ENCODE measurements around the gene PDZD8.
"Not testable (repeated sequence)": the region's sequence is repeated elsewhere in the genome, so short reads cannot be mapped to it uniquely, and the experiment has no call there.

PDZD8 gene

DNA sequence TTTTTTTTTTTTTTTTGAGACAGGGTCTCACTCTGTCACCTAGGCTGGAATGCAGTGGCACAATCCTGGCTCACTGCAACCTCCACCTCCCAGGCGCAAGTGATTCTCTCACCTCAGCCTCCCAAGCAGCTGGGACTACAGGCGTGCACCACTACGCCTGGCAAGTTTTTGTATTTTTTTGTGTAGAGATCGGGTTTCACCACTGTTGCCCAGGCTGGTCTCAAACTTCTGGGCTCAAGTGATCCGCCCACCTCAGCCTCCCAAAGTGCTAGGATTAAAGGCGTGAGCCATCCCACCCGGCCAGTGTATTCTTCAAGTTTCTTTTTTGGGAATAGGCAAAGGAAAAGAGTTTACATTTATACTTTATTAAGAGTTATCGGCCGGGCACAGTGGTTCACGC is 84.4 kb downstream of the PDZD8 start:
- DNase-seq, result not testable (repeated sequence)

DNA sequence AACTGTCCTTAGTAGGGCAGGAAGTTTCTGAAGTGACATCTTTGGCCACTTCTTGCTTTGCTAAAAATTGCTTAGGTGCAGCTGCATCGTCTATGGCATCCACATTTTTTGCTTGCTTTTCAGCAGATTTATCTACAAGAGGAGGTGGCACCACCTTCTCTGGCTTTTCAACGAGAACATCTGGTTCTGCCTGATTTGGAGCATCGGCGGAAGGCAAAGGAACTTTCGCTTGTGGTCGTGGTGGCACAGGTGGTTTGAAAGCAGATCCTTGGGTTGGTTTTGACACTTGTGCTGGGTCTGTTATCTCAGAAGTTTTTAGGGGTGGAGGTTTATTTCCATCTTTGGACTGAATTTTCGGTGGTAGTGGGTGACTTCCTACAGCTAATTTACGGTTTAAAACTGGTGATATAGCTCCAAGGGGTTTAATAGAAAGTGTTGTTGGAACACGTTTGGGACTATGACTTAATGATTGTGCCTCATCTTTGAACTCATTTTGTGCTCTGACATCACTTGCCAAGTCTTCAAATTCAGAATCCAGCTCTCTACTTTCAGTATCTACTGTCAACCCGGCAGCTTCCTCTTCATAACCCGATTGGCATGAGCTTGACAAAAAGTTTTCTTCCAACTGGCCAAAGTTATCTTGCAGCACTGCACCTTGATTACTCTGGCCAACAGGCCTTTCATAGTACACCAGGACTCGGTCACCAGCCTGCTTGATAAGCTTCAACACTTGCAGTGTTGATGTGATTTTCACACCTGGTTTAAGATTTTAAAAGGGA is 90.3 kb downstream of the PDZD8 start:
- no peak for DNase-seq

DNA sequence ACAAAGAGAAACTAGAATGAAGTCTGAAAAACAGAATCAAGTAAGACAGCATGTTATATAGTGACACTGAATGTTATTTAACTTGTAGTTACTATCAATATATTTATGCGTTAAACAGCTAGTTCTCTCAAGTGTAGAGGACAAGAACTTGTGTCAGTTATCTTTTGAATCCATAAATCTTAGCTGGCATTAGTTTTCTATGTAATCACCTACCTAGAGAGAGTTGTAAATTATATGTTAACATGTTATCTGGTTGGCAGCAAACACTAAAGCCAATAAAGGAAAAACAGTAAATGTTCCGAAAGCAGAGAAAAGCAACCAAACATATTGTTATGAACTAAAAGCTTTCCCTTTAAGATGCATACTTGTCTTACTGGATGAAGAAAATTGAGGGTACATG is 97.6 kb downstream of the PDZD8 start:
- no peak for DNase-seq

DNA sequence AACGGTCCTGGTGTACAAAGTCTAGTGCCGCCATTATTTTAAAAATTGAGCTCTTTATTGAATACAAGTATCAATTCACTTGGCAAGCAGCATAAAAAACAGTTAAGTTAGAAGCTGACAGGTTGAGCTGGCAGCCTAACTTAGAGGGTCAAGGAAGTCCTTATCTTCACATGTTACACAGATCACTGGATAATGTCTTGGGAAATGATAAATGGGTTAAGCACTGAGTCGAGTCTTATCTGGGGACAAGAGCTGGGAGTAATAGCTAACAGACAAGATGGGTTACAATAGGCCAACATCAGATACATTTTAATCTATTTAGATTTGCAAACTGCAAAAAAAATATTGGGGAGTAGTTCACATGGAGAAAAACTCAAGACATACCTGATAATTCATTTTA is 100.1 kb downstream of the PDZD8 start:
- no peak for DNase-seq

DNA sequence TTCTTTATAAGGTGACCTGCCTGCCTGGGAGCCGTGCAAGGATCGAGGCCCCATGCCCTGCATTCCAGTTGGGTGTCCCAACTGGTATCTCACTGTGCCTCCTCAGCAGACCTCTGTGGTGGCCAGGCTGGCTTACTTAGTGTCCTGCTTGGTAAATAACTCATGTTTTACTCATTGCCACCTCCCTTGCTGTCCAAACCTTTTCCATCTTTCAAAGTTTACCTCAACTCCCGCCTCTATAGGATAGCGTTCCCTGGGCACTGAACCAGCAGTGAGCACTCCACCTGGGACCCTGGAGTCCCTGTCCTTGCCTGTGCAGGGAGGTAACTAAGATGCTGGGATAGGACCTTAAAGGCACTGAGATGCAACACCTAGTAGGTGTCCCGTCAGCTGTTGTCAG is 100.7 kb downstream of the PDZD8 start:
- no peak for DNase-seq

DNA sequence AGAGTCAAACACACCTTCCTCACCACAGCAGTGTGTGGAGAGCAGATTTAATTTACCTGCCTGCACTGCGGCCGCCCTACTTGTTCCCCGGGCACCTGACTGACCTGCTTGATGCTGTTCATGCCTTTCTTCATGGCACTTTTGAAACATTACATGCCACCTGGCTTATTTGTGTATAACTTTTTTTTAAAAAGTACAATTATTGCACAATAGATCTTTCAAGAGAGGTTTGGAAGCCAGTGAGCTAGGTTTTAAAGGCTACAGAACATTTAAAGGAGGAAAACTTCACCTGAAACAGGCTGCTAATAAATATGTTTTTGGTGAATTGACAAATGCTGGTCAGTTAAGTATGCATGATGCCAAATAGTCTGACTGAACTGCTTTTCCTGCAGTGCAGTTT is 101.3 kb downstream of the PDZD8 start:
- DNase-seq, result no peak

DNA sequence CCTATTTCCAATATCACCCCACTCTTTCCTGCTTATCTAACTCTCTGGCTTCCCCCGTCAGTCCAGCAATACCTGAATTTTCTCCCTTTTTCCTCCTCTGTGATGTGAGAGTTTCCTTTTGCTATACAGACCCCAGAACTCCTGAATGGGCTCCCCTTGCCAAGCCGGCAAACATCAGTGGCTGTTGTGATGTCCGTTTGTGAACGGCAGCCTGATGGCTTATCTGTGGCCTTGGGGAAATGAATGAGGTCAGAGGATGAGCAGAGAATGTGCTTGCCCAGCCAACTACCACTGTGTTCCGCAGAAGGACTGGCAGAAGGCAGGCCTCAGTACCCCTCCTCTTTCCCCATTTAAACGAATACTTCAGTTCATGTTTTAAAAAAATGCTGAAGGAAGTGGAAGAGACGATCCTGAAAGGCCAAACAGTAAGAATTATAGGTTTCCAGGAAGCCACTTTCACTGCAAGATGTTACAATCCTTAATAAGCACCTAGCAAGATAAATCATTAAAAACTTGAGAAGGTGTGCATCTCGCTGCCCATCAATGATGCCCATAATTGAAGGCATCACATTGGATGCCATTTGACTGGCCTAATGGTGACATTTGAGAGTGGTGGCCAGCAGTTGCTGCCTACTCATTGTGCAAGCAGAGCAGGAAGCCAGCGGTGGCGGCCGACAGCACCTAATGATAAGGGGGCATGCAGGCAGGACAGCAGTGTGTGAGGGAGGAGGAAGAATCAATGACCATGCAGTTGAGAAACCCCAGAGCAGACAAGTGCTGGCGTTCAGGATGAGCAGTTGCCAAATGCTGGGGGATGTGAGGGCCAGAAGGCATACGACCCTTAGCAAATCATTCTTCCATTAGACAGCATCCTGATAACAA is 102.8 kb downstream of the PDZD8 start:
- DNase-seq, result no peak

DNA sequence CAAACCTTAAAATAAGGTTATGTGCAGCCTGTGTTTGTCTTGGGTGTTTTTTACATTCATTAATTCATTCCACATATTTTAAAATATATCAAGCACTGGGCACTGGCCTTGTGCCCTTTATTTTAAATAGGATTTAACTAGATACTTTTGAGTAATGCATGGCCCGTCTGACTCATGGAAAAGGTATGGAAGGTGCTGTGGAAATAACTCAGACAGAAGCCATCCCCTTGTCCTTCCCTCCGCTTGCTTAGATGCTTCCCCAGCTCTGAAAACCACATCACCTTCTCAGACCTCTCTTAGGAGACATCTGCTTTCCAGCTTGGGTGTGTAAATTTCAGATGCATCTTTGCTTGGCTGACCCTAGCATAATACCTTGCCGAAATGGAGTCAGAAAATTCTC is 103.8 kb downstream of the PDZD8 start:
- no peak for DNase-seq

DNA sequence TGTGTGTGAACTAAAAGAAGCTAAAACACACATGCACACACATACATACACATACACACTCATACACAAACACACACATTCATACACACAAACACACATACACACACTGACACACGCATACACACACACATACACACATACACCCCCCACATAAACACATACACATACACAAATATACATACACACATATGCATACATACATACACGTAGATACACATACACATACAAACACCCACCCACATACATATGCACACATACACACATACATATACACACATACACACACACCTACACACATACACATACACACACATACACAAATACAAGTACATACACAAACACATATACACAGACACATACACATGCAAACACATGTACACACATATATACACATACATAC is 106.3 kb downstream of the PDZD8 start:
- DNase-seq, result no peak

DNA sequence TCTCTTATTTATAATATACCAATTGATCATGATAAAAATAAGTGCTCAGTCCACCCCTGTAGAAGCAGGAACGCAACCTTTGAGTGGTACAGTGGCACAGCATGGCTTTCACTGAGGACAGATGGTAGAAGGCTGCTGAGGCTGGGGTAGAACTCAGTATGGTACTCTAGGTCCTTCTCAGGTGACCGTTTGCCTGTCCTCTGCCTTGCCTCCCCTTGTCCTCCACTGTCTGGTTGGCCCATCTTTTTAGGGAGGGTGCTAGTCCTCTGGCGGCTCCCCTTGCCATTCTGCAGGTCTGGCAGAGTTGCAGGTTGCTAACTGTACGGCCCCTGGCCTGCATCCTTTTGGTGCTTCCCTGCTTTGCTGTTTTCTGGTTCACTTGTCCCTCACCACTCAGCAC is 107.0 kb downstream of the PDZD8 start:
- no peak for DNase-seq

DNA sequence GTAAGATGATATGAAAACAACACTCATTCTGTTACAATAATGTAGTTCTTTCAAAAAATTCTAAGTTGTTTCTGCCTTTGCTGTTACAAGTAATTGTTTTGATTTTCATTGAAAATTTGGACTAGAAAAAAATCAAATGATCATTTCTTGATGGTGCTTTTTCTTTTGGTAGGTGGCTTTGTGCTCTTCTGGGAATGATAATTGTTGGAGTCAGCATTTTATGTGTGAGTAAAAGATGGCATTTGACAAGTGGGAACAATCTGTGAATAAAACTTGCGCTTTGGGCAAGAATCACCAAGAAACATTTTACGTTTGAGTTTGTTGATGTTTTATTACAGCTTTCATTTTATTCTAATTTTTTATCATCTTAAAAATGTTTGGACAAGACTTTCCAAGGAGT is 108.4 kb downstream of the PDZD8 start:
- DNase-seq, result no peak

DNA sequence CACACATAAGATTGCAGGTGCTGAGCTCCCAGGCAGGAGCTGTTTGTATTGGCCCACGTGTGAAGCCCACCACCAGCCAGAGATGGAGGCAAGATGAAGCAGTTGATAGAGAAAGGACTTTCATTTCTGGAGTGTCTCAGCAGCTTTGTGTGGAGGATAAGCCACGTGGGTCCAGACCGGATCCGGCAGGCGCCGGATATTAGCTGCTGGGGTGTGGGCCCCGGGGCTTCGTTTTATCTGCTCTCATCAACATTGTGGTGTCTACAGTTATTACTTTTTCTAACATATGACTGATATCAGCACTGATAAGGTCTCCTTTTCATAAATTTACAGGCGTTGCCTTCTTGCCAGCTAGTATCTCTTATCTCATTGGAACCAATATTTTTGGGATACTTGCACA is 108.8 kb downstream of the PDZD8 start:
- no peak for DNase-seq

DNA sequence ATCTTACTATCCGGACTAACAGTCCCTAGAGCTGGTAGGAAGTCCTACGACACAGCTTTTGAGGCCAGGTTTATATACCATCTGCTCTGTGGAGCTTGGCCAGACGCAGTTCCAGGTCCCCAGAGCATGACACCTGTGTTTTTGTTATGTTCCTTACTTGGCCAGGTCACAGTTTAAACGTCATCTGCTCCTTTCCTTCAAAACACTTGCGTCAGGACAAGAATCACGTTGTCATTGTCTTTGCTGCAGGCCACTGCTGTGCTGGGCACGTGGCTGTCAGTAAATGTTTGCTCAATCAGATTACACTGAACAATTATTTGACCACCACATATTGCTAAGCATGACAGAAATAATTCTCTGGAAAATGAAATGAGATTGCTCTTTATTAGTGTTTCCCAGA is 110.5 kb downstream of the PDZD8 start:
- DNase-seq, result no peak

DNA sequence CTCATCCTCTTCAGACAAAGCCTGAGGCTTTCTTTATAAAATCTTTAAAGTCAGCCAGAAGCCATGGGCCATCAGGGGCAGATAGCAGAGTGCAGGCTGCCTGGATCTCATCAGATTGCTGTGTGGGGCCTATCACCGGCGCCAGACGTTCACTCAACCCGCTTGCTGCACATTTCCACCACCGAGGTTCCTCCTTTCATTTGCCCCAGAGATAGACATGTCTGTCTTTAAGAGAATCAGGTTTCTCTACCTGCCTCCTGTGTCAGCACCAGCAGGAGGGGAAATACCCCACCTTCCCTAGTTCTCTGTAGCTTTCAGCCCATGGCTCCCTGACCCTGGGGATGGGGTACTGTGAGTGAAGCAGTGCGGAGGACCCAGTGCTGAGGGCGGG is 112.3 kb downstream of the PDZD8 start:
- no peak for DNase-seq

DNA sequence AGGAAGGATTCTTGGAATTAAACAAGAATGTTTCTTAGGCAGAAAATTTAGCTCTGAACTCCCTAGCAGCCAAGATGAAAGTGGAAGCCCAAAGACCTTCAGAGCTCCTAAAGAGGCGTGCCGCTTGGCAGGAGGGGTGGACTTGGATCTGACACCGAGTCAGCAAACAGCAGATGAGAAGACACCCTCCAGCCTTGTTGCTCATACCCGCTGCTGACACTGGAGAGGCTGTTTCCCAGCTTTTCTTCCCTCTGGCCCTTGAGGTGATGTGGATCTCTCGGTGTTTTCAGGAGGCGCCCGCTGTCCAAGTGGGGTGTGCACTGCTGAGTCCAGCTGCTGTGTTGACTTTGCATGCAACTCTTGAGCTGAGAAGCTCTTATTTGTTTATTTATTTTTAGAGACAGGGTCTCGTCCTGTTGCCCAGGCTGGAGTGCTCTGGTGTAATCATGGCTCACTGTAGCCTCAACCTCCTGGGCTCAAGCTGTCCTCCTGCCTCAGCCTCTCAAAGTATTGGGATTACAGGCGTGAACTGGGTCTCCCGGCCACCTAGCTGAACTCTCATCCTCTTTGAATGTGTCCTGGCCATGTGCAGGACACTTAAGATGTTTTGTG is 112.8 kb downstream of the PDZD8 start:
- no peak for DNase-seq

DNA sequence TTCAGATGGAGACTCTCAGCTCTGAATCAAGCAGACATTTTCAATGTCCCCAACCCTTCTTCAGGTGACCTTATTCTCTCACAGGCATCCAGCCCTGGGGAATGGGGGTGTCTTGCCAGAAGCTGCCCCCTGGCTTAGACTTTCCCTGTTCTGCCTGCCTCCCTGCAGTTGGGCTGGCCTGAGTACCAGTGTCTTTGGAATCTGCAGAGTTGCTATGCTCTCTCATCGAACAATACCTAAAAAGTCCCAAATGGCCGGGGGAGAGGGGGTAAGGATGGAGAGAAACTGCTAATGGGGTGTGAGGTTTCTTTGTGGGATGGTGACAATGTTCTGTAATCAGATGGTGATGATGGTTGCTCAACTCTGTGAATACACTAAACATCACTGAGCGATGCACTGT is 113.7 kb downstream of the PDZD8 start:
- DNase-seq, result no peak

DNA sequence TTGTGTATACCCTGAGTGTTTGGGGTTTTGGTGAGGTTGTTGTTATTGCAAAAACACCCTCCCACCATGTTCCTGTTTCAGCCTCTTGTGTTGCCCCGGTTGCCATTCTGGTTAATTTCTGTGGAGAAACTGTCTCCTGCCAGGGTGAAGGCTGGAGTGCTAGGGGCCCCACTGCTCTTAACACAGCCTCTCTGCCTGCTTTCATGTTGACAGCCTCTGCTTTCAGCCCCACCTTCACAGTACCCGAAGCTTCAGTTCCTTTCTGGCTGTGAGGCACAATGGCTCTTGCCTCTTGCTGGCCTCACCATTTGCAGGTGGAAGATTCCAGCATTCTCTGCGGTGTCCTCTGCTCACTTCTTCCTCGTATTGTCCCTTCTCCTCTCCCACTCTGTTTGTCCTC is 115.2 kb downstream of the PDZD8 start:
- DNase-seq, result no peak

DNA sequence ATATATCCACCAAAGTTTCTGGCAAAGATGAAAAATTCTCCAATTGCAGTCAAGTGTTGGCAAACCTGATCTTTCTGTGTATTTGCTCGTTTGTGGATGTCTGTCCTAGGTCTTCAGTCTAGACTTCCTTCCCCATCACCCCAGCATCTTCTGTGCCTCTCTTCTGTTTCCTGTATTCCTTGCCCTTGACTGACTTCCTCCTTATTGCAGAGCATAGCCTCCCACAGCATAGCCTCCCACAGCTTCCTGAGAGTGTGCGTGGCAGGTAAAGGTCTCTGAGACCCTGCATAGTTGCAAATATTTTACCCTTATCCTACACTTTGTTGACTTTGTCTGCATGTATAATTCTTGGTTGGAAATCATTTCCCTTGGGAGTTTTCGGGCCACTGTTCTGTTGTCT is 116.0 kb downstream of the PDZD8 start:
- DNase-seq, result no peak

DNA sequence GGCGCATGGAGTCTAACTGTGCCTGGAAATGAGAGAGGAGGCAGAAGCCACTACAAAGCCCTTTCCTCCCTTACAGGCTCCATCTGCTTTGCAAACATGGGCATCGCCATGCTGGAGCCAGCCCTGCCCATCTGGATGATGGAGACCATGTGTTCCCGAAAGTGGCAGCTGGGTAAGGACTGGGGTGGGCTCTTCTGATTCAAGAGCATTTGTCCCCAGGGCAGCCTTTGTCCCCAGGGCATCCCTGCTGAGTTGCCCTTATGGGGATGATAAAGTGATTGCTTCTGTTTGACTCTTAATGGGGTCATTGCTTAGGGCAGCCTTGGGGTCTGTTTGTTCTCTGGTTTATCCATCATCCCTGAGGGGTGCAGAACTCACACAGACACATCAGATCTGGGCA is 117.5 kb downstream of the PDZD8 start:
- no peak for DNase-seq

DNA sequence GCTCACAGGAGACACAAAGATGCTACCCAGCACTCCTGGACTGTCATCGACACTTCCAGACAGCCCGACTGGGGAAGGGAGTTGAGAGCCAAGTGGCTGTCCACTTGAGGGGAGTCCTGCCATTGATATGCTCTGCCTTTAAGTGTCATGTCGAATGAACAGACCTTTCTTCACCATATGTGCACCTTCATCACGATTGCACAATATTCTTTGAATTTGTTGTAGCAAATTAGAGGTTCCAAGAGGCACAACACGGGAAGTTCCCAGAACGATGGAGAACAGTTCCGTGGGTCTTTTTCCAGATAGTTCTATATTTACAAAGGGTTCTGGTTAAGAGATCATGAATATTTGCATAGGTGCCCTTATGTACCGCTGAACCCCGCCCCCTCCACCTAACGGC is 118.3 kb downstream of the PDZD8 start:
- DNase-seq, result no peak

DNA sequence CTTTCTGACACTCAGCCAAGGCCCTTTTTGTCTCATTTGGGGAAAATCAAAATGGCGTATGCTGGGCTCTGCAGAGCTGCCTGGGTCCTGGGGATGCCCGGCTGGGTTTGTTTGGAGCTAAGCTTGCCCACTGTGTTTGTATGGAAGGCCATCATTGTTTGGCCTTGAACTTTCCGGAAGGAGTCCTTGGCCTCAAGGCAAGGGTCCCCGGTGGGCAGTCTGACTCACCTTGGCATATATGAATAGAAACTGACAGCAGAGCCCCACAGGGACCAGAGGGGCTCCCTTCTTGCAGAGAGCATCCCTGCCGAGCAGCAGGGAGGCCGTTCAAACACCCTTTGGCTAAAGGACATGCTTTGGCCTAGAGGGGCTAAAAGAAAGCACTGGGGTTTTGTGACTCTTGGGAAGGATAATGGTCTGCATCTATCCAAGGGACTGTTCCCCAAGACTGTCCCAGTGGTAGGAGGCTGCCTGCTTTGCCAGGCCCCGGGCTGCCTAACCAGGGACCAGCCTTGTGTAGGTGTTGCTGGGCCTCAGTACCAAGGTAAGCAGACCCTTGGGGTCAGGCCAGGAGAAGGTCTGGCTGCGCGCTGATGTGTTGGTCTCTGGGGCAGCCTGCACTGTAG is 119.3 kb downstream of the PDZD8 start:
- no peak for DNase-seq

DNA sequence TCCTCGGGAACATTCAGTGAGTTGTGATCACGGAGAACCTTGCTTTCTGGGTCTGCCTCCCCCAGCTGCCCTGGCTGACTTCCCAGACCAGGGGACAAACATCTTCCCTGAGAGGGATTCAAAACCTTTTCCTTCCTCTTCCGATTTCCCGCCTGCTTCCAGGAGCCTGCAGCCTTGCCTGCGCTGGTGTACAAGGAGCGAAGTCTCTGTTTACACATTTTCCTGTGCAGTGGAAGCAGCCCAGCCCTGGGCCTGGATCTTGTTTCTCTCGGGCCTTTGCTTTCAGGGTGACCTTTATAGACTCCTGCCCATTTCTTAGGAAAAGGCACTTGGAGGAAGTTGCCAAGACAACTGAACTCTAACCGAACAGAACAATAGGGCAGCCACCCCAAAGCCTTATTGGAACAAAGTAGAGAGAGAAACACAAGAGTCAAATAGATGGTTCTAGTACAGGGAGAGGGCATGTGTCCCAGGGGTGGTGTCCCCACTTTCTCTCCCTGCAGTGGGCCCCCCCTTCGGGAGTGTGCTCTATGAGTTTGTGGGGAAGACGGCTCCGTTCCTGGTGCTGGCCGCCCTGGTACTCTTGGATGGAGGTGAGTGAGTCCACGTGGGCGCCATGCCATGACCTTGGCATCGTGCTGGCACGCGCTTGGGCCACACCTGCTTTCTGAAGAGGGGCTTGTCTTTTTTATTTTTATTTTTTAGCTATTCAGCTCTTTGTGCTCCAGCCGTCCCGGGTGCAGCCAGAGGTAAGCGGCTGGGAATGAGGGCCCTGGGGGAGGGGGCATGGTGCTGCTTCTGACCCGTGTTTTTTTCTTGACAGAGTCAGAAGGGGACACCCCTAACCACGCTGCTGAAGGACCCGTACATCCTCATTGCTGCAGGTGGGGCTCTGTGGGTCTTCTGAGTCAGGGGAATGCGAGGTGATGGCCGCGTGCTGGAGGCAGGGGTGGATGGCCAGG is 120.2 kb downstream of the PDZD8 start:
- no peak for DNase-seq
